Bone marrow (tissue), 2 donors: ENCODE measurements around the gene GRAMD1B.
"Not testable (repeated sequence)": the region's sequence is repeated elsewhere in the genome, so short reads cannot be mapped to it uniquely, and the experiment has no call there.

Experiments used
- DNase-seq, 2 donors: peaks; one replicate each; lab custom pipeline; 2025; lab: John Stamatoyannopoulos, UW

GRAMD1B gene

GRCh38 chr11:123641495-123641840 is 211.4 kb downstream of the GRAMD1B start:
- DNase-seq, result no peak

DNA sequence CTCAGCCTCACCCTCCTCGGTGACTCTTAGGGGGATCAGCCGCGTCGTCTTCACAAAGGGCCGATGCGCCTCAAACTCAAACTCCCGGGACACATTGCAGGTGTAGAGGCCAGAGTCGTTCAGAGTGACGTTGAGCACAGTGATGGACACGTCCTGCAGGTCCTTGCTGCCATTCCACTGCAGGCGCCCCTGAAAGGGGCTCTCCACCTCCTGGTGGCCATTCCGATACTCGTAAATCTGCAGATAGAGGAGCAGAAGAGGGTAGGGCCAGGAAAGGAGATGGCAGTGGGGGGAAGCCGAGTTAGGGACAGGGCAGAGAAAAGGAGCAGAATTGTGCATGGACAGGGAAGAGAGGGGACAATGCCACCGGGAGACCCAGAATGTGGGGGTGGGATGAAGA is 212.4 kb downstream of the GRAMD1B start:
- no peak for DNase-seq

- DNase-seq, result no peak
Measured at GRCh38 chr11:123645286-123645975, 215.4 kb downstream of the GRAMD1B start.

- DNase-seq, result no peak
Measured at GRCh38 chr11:123650901-123651300, 220.8 kb downstream of the GRAMD1B start.

- DNase-seq, result no peak
Measured at GRCh38 chr11:123652599-123652998, 222.5 kb downstream of the GRAMD1B start.

- DNase-seq, result no peak
Measured at GRCh38 chr11:123653483-123653826, 223.4 kb downstream of the GRAMD1B start.

DNA sequence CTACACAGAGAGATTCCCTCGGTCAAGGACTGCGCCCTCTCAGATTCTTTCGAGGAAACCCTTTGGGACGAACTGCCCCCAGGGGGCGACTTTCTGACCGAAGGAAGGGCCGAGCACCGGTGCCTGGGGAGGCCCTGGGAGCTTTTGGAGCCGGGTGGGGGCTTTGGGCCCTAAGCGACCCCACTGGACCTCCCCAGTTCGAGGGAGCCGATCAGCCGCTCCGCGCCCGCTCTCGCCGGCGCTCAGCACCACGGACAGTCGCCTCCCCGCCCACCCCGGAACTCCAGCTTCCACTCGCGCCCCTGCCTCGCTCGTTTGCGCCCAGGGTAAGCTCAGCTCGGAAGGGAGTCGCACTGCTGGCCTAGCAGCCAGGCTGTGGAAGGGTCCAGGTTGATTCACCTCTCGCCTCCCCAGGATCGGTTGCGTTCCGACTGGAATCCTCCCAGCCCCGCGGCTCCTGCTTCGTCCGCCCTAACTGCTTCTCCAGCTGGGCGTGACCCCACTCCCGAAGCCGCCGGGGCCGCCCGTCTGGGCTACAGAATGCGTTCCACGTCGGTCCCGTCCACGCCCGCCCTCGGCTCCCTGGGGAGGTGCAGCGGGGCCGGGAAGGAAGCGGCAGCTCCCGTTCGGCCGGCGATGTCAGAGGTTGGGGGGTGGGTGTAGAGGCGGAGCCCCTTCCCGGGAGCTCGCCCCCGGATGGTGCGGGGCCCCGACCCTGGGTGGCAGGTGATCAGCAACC is 223.9 kb downstream of the GRAMD1B start:
- no peak for DNase-seq

- no peak for DNase-seq
Measured at GRCh38 chr11:123654566-123655081, 224.6 kb downstream of the GRAMD1B start, which contains the start of gene SCN3B. Gene SCN3B (minus strand): TSS chr11:123654624. CDS start chr11:123653801, 823 bp downstream.

GRCh38 chr11:123659311-123659710 is 229.2 kb downstream of the GRAMD1B start:
- DNase-seq, result no peak

GRCh38 chr11:123659965-123660364 is 229.9 kb downstream of the GRAMD1B start:
- not testable (repeated sequence) for DNase-seq

GRCh38 chr11:123665306-123665705 is 235.2 kb downstream of the GRAMD1B start:
- no peak for DNase-seq

DNA sequence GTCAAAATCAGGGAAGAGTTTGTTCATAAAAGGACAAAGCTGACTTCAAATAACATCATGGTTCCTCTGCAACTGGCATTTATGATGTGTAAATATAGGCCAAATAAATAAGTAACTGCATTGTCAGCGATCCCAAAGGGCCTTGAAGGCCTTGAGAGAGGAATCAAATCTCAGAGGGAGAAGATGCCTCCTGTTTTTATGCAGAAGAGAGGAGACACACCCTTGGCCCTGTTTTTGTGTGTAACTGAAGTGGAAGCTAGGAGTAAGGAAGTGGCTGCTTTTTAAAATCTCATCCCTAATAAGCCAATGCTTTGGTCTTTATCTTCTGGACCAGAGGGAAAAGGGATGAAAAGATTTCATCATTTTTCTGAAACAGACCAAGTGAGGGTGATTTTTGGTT is 240.0 kb downstream of the GRAMD1B start:
- DNase-seq, result no peak

DNA sequence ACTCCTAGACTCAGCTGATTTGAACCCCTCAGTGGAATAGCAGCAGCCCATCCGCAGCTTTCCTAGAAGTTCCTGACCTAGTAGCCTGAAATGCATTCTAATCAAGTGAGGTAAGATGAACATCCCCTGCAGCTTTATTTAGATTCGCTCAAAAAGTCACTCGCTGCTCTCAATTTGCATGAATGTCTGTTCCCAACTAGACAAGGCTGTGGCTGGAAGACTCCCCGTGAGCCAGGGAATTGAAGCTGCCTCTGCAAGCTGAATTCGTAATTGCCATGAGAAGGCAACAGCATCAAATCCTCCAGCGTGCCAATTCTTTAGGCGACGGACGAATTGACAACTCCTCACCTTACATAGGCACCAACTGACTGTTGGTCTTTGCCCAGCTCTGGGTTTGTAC is 241.5 kb downstream of the GRAMD1B start:
- DNase-seq, result no peak

DNA sequence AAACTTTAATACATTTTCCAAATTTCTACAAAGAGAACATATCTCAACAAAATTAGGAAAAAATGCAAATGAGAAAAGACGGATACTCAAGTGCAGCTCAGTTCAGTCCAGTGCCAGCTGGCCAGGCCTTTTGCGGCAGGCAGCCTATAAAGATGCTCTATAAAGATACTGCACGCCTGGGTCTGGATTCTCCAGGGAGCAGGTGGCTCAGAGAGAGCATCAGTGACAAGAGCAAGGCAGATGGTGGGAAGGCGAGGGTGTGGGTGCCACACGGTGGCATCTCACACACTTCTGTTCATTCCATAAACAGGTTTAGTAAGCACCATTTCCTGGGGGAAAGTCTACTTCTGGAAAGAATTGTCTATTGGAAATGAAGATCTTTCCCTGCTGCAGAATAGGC is 242.5 kb downstream of the GRAMD1B start:
- no peak for DNase-seq

DNA sequence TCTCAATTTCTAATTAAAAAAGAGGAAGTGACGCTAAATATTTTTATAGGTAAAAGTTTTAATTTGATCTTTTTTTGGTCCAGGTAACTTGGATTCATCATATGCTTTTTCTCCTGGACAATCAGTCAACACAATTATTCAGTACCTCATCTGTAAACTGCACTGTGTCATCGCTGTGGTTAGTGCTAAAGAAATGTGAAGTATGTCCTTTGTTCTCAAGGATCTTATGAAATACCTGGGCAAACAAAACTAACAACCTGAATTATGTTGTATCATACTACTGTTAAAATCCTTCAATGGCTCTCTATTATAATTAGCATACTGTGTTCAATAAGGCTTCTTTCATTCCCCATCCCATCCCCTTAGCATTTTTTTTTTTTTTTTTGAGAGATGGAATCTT is 244.2 kb downstream of the GRAMD1B start:
- no peak for DNase-seq
